Tibial nerve (tissue), 4 donors: Measurements from ENCODE around the gene IBSP.

ENCODE experiments used
- CTCF ChIP-seq, 5 experiments: fragments of 200-600 bp in 3 of 5; fragments of 450-650 bp in 2 of 5; sonication (generic) in 3 of 5; IDR thresholded peaks; one replicate each; pipeline ENCODE4 v1.5.1; 2016 to 2019; ENCODE audit warnings: antibody characterized with exemption in 5 of 5, mild to moderate bottlenecking in 3 of 5, moderate library complexity in 2 of 5
- EP300 ChIP-seq, 2 donors: sonication (generic); formaldehyde crosslinking; IDR thresholded peaks; one replicate each; pipeline ENCODE4 v1.6.1; 2017; ENCODE audit warnings: antibody characterized with exemption in 2 of 2, mild to moderate bottlenecking in 1 of 2
- POLR2A ChIP-seq, 2 donors: fragments of 450-650 bp; IDR thresholded peaks; one replicate each; pipeline ENCODE4 v1.6.1; 2017; ENCODE audit warnings: antibody characterized with exemption in 2 of 2, mild to moderate bottlenecking in 2 of 2, moderate library complexity in 2 of 2

- TF ChIP-seq CTCF (IDR thresholded peaks at IDR 0.05) (no peak), POLR2A (IDR thresholded peaks at IDR 0.05) (no peak), EP300 (IDR thresholded peaks at IDR 0.05) (no peak)
Measured at GRCh38 chr4:87832669-87833068, 33.3 kb downstream of the IBSP start, which contains the start of gene MEPE.
